HepG2 (cell line): ENCODE results near the gene NECAB2. TPM values are rescaled to one million over a fixed set of nuclear protein-coding genes. Genes with fewer than 3 reads are reported as not detected.

Experiments
- CREBL2 ChIP-seq: sonication (generic); formaldehyde crosslinking; IDR thresholded peaks from 2 replicates; pipeline ENCODE4 v1.8.1; 2023; ENCODE audit warnings: missing genetic modification reagents, mild to moderate bottlenecking, borderline replicate concordance
- FOSL2 ChIP-seq: sonication (generic); formaldehyde crosslinking; IDR thresholded peaks from 2 replicates; pipeline ENCODE4 v1.4.0; 2020; ENCODE audit warnings: missing genetic modification reagents
- GPBP1L1 ChIP-seq: sonication (generic); formaldehyde crosslinking; IDR thresholded peaks from 2 replicates; pipeline ENCODE4 v1.5.0; 2020; ENCODE audit warnings: mild to moderate bottlenecking, missing genetic modification reagents
- PCBP2 ChIP-seq: fragments of 200-400 bp; formaldehyde crosslinking; optimal IDR thresholded peaks from 2 replicates; pipeline ENCODE3; 2018; ENCODE audit warnings: low read length, low read depth; ENCODE audit not compliant: poor library complexity, severe bottlenecking
- POLR2G ChIP-seq: fragments of 200-400 bp; formaldehyde crosslinking; IDR thresholded peaks from 2 replicates; pipeline ENCODE4 v1.6.1; 2018; ENCODE audit warnings: mild to moderate bottlenecking, low read depth, low read length, moderate library complexity
- SPEN ChIP-seq: sonication (generic); formaldehyde crosslinking; IDR thresholded peaks from 2 replicates; pipeline ENCODE4 v1.5.1; 2020; ENCODE audit warnings: low read depth, mild to moderate bottlenecking, missing genetic modification reagents
- TFDP2 ChIP-seq: sonication (generic); formaldehyde crosslinking; IDR thresholded peaks from 2 replicates; pipeline ENCODE4 v1.4.0; 2020; ENCODE audit warnings: missing genetic modification reagents
- TRIM24 ChIP-seq: sonication (generic); formaldehyde crosslinking; IDR thresholded peaks from 2 replicates; pipeline ENCODE4 v1.8.0; 2022; ENCODE audit warnings: mild to moderate bottlenecking, missing genetic modification reagents
- ZFP37 ChIP-seq: sonication (generic); formaldehyde crosslinking; IDR thresholded peaks from 2 replicates; pipeline ENCODE4 v1.4.0; 2020; ENCODE audit warnings: missing genetic modification reagents, borderline replicate concordance
- ZNF331 ChIP-seq: sonication (generic); formaldehyde crosslinking; IDR thresholded peaks from 2 replicates; pipeline ENCODE4 v1.4.0; 2020; ENCODE audit warnings: missing genetic modification reagents
- ZNF451 ChIP-seq: sonication (generic); formaldehyde crosslinking; IDR thresholded peaks from 2 replicates; pipeline ENCODE4 v1.5.0; 2020; ENCODE audit warnings: mild to moderate bottlenecking, missing genetic modification reagents
- ZNF550 ChIP-seq: sonication (generic); formaldehyde crosslinking; IDR thresholded peaks from 2 replicates; pipeline ENCODE4 v1.4.0; 2020; ENCODE audit warnings: mild to moderate bottlenecking, missing genetic modification reagents, borderline replicate concordance
- ZNF709 ChIP-seq: sonication (generic); formaldehyde crosslinking; IDR thresholded peaks from 2 replicates; pipeline ENCODE4 v1.5.0; 2020; ENCODE audit warnings: mild to moderate bottlenecking, missing genetic modification reagents
- polyA plus RNA-seq, 8 experiments: library from polyadenylated mRNA; depleted of rRNA in 3 of 8; stranded (reverse) in 7 of 8; unstranded in 1 of 8; fragments of >200 nt; fragmentation: Illumina TruSeq in 4 of 8; extraction: Trizol in 4 of 8; gene quantifications; 2 replicates each; pipeline versions ENCODE4 v1.2.1 to v1.2.3, GENCODE V29; 2011 to 2016; ENCODE audit warnings: low read depth in 4 of 8, missing spikeins in 1 of 8, mixed read lengths in 1 of 8; ENCODE audit not compliant: insufficient read depth in 1 of 8
- total RNA-seq, 5 experiments: library from RNA; depleted of rRNA; stranded (reverse); fragments of >200 nt; fragmentation: Illumina TruSeq; extraction: Trizol; gene quantifications; 2 replicates each; pipeline ENCODE4 v1.2.3, GENCODE V29; 2016; ENCODE audit warnings: low read depth in 1 of 5
- TF ChIP-seq, protein P1 (sequence below): sonication (generic); formaldehyde crosslinking; IDR thresholded peaks from 2 replicates; pipeline ENCODE4 v1.5.0; 2020; ENCODE audit warnings: mild to moderate bottlenecking, missing genetic modification reagents, borderline replicate concordance

NECAB2 gene
- total and polyA plus RNA-seq, 2 of the 13 experiments (the other 11 are each of a cell fraction or from before 2014, with no cell fraction given) = 0.21 to 0.49 TPM

- TF ChIP-seq, protein P1, sequence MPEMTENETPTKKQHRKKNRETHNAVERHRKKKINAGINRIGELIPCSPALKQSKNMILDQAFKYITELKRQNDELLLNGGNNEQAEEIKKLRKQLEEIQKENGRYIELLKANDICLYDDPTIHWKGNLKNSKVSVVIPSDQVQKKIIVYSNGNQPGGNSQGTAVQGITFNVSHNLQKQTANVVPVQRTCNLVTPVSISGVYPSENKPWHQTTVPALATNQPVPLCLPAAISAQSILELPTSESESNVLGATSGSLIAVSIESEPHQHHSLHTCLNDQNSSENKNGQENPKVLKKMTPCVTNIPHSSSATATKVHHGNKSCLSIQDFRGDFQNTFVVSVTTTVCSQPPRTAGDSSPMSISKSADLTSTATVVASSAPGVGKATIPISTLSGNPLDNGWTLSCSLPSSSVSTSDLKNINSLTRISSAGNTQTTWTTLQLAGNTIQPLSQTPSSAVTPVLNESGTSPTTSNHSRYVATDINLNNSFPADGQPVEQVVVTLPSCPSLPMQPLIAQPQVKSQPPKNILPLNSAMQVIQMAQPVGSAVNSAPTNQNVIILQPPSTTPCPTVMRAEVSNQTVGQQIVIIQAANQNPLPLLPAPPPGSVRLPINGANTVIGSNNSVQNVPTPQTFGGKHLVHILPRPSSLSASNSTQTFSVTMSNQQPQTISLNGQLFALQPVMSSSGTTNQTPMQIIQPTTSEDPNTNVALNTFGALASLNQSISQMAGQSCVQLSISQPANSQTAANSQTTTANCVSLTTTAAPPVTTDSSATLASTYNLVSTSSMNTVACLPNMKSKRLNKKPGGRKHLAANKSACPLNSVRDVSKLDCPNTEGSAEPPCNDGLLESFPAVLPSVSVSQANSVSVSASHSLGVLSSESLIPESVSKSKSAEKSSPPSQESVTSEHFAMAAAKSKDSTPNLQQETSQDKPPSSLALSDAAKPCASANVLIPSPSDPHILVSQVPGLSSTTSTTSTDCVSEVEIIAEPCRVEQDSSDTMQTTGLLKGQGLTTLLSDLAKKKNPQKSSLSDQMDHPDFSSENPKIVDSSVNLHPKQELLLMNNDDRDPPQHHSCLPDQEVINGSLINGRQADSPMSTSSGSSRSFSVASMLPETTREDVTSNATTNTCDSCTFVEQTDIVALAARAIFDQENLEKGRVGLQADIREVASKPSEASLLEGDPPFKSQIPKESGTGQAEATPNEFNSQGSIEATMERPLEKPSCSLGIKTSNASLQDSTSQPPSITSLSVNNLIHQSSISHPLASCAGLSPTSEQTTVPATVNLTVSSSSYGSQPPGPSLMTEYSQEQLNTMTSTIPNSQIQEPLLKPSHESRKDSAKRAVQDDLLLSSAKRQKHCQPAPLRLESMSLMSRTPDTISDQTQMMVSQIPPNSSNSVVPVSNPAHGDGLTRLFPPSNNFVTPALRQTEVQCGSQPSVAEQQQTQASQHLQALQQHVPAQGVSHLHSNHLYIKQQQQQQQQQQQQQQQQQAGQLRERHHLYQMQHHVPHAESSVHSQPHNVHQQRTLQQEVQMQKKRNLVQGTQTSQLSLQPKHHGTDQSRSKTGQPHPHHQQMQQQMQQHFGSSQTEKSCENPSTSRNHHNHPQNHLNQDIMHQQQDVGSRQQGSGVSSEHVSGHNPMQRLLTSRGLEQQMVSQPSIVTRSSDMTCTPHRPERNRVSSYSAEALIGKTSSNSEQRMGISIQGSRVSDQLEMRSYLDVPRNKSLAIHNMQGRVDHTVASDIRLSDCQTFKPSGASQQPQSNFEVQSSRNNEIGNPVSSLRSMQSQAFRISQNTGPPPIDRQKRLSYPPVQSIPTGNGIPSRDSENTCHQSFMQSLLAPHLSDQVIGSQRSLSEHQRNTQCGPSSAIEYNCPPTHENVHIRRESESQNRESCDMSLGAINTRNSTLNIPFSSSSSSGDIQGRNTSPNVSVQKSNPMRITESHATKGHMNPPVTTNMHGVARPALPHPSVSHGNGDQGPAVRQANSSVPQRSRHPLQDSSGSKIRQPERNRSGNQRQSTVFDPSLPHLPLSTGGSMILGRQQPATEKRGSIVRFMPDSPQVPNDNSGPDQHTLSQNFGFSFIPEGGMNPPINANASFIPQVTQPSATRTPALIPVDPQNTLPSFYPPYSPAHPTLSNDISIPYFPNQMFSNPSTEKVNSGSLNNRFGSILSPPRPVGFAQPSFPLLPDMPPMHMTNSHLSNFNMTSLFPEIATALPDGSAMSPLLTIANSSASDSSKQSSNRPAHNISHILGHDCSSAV (CRISPR knock-in tag) = no peak
- TF ChIP-seq ZNF331 (CRISPR knock-in tag) (0 out of 2 replicates have a peak, but pooled peaks have one; percentile 28), SPEN (CRISPR knock-in tag) (peak; percentile 46; the same call in 1 of the 2 replicates), POLR2G (no peak), PCBP2 (no peak), ZNF550 (no peak), TRIM24 (CRISPR knock-in tag) (no peak), ZFP37 (CRISPR knock-in tag) (no peak), TFDP2 (CRISPR knock-in tag) (no peak), ZNF709 (CRISPR knock-in tag) (0 out of 2 replicates have a peak, but pooled peaks have one; percentile 36), ZNF451 (CRISPR knock-in tag) (no peak), GPBP1L1 (CRISPR knock-in tag) (no peak), FOSL2 (CRISPR knock-in tag) (0 out of 2 replicates have a peak, but pooled peaks have one; percentile 11), CREBL2 (CRISPR knock-in tag) (no peak)
Measured at GRCh38 chr16:83947642-83948234, 20.3 kb upstream of the NECAB2 start (continued).
